ENCODE results near the gene RARA. TPM values are rescaled to one million over a fixed set of nuclear protein-coding genes. Genes with fewer than 3 reads are reported as not detected.

Gene RARA
- total and polyA plus RNA-seq, 2 donors (not counting 1 experiment from before 2014, with no cell fraction given) = 7.0 to 7.8 TPM

- no peak overlapping the region for H3K9ac ChIP-seq (ENCODE audit: insufficient read depth, low read length)
- H3K36me3 ChIP-seq (ENCODE audit: control insufficient read depth, insufficient read depth, low read length) = no peaks in the 10 kb centered on the region
- H3K27me3 ChIP-seq (ENCODE audit: control insufficient read depth, insufficient read depth, low read length) = no peaks in the 10 kb centered on the region
- peaks cover 3% of the 10 kb centered on the region for H3K79me2 ChIP-seq (ENCODE audit: control insufficient read depth, insufficient read depth, low read length)
- no peak for DNase-seq (ENCODE audit: low read depth in 2 of 2)
- no peak overlapping the region for H3K4me3 ChIP-seq (replicated peaks in 1 of 4; ENCODE audit: control extremely low read depth in 1 of 4, insufficient read depth in 1 of 4, low read depth in 3 of 4, low read length in 4 of 4)
- H3K4me2 ChIP-seq (ENCODE audit: extremely low read depth, insufficient read depth, low read length) = no peak overlapping the region
- no peak for TF ChIP-seq CTCF (conservative IDR thresholded peaks at IDR 0.05 in 1 of 2, IDR thresholded peaks at IDR 0.05 in 1 of 2; ENCODE audit: low read depth in 1 of 2, low read length in 2 of 2)
- TF ChIP-seq EZH2 (IDR thresholded peaks at IDR 0.05; ENCODE audit: low read length, missing control alignments) = no peak
- no peak overlapping the region for H3K27ac ChIP-seq (ENCODE audit: insufficient read depth, low read length)
- H4K20me1 ChIP-seq (ENCODE audit: control insufficient read depth, extremely low read depth, insufficient read depth, low read length) = no peaks in the 10 kb centered on the region
- H3K9me3 ChIP-seq (ENCODE audit: control insufficient read depth, insufficient read depth, low read depth, low read length) = no peaks in the 10 kb centered on the region
- H2AFZ ChIP-seq (ENCODE audit: low read length) = no peak overlapping the region
- H3K4me1 ChIP-seq (ENCODE audit: control insufficient read depth, extremely low read depth, insufficient read depth, low read length) = peaks cover 20% of the 10 kb centered on the region
Measured at GRCh38 chr17:40337351-40337750, 28.4 kb downstream of the RARA start.

GRCh38 chr17:40338058-40338457 lies 29.1 kb downstream of the RARA start:
- TF ChIP-seq EZH2 (IDR thresholded peaks at IDR 0.05; ENCODE audit: low read length, missing control alignments) = no peak
- no peak for TF ChIP-seq CTCF (conservative IDR thresholded peaks at IDR 0.05 in 1 of 2, IDR thresholded peaks at IDR 0.05 in 1 of 2; ENCODE audit: low read depth in 1 of 2, low read length in 2 of 2)
- peaks cover 17% of the 10 kb centered on the region for H3K4me1 ChIP-seq (ENCODE audit: control insufficient read depth, extremely low read depth, insufficient read depth, low read length)
- no peak overlapping the region for H3K4me3 ChIP-seq (replicated peaks in 1 of 4; ENCODE audit: control extremely low read depth in 1 of 4, insufficient read depth in 1 of 4, low read depth in 3 of 4, low read length in 4 of 4)
- H4K20me1 ChIP-seq (ENCODE audit: control insufficient read depth, extremely low read depth, insufficient read depth, low read length) = no peaks in the 10 kb centered on the region
- no peak overlapping the region for H3K9ac ChIP-seq (ENCODE audit: insufficient read depth, low read length)
- DNase-seq (ENCODE audit: low read depth in 2 of 2) = no peak
- H2AFZ ChIP-seq (ENCODE audit: low read length) = no peak overlapping the region
- H3K36me3 ChIP-seq (ENCODE audit: control insufficient read depth, insufficient read depth, low read length) = no peaks in the 10 kb centered on the region
- H3K27me3 ChIP-seq (ENCODE audit: control insufficient read depth, insufficient read depth, low read length) = no peaks in the 10 kb centered on the region
- no peak overlapping the region for H3K4me2 ChIP-seq (ENCODE audit: extremely low read depth, insufficient read depth, low read length)
- no peak overlapping the region for H3K27ac ChIP-seq (ENCODE audit: insufficient read depth, low read length)
- H3K79me2 ChIP-seq (ENCODE audit: control insufficient read depth, insufficient read depth, low read length) = peaks cover 3% of the 10 kb centered on the region
- H3K9me3 ChIP-seq (ENCODE audit: control insufficient read depth, insufficient read depth, low read depth, low read length) = no peaks in the 10 kb centered on the region

GRCh38 chr17:40338941-40339649 lies 30.1 kb downstream of the RARA start:
- Histone ChIP-seq H3K4me1 (ENCODE audit: control insufficient read depth, extremely low read depth, insufficient read depth, low read length) (peaks cover 19% of the 10 kb centered on the region), H3K79me2 (ENCODE audit: control insufficient read depth, insufficient read depth, low read length) (peaks cover 3% of the 10 kb centered on the region)

More at GRCh38 chr17:40338941-40339649, 30.1 kb downstream of the RARA start:
- TF ChIP-seq CTCF (conservative IDR thresholded peaks at IDR 0.05 in 1 of 2, IDR thresholded peaks at IDR 0.05 in 1 of 2; ENCODE audit: low read depth in 1 of 2, low read length in 2 of 2) (no peak), EZH2 (IDR thresholded peaks at IDR 0.05; ENCODE audit: low read length, missing control alignments) (no peak)
- H3K36me3 ChIP-seq (ENCODE audit: control insufficient read depth, insufficient read depth, low read length) = no peaks in the 10 kb centered on the region
- no peak overlapping the region for H3K9ac ChIP-seq (ENCODE audit: insufficient read depth, low read length)
- no peaks in the 10 kb centered on the region for H4K20me1 ChIP-seq (ENCODE audit: control insufficient read depth, extremely low read depth, insufficient read depth, low read length)
- no peak overlapping the region for H3K4me2 ChIP-seq (ENCODE audit: extremely low read depth, insufficient read depth, low read length)
- no peak for DNase-seq (ENCODE audit: low read depth in 2 of 2)
- H3K27me3 ChIP-seq (ENCODE audit: control insufficient read depth, insufficient read depth, low read length) = no peaks in the 10 kb centered on the region
- H3K27ac ChIP-seq (ENCODE audit: insufficient read depth, low read length) = no peak overlapping the region
- H3K4me3 ChIP-seq (replicated peaks in 1 of 4; ENCODE audit: control extremely low read depth in 1 of 4, insufficient read depth in 1 of 4, low read depth in 3 of 4, low read length in 4 of 4) = no peak overlapping the region
- H2AFZ ChIP-seq (ENCODE audit: low read length) = no peak overlapping the region
- H3K9me3 ChIP-seq (ENCODE audit: control insufficient read depth, insufficient read depth, low read depth, low read length) = no peaks in the 10 kb centered on the region

Data from fibroblast of lung (primary cell).